GM18511 (cell line): ENCODE data around the gene ENTHD1.
"Not testable (repeated sequence)": the region's sequence is repeated elsewhere in the genome, so short reads cannot be mapped to it uniquely, and the experiment has no call there.

Experiments
- ATAC-seq: cut with Tn5 transposase; IDR thresholded peaks from one replicate; pipeline ENCODE4 v1.9.1; 2021; ENCODE audit warnings: mild to moderate bottlenecking, moderate library complexity; ENCODE audit not compliant: unreplicated experiment

Gene ENTHD1

DNA sequence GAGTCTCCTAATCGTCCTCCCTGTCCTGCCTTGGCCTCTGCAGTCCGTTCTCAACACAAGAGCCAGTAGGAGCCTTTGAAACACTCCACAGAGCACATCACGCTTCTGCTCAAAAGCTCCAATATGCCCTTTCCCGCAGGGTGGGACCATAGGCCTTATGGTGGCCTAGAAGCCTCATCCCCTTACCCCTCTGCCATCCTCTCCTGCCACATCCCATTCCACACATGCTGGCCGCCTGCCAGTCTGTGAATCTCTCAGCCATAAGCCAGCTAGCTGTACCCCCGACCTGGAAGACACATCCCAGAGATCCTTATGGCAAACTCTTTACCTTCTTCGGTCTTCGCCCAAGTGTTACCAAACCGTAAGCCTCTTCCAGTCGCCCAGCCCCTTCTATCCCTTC is 157.8 kb downstream of the ENTHD1 start:
- ATAC-seq: no peak

DNA sequence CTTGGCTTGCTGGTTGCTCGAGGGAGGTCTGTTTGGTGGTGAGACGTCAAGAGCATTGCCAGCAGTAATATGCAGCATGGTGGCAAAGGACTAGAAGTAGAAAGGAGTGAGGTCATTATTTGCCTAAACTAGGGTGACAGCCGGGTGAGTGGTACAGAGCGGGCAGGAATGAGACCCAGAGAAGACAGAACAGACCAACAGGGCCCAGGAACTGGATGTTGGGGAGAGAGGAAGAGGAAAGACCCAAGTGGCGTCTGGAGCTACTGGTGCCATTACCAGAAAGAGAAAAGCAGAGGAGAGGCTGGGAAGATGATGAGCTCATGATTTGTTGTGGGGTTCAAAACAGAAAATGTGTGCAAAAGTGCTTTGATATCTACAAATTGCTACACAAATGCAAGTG is 158.7 kb downstream of the ENTHD1 start:
- ATAC-seq: no peak

DNA sequence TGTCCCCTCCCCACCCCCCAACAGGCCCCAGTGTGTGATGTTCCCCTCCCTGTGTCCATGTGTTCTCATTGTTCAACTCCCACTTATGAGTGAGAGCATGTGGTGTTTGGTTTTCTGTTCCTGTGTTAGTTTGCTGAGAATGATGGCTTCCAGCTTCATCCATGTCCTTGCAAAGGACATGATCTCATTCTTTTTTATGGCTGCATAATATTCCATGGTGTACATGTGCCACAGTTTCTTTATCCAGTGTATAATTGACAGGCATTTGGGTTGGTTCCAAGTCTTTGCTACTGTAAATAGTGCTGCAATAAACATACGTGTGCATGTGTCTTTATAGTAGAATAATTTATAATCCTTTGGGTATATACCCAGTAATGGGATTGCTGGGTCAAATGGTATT is 159.5 kb downstream of the ENTHD1 start:
- not testable (repeated sequence) for ATAC-seq

DNA sequence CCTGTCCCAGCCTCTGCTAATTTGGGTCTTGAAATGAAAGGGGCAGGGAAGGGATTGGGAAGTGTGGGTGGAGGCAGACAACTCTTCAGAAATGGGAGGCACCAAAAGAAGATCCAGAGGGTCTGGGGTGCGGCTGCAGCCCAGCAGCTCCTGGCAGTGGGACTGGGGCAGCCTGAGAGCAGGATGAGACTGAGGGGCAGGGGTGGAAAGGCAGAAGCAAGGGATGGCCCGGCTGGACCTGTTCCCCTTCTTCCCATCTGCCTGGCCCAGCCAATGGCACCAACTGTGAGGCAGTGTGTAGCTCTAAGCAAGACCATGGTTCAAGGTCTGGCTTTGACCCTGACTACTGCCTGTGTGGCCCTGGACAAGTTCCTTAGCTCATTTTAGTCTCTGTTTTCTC is 160.4 kb downstream of the ENTHD1 start:
- no peak for ATAC-seq

DNA sequence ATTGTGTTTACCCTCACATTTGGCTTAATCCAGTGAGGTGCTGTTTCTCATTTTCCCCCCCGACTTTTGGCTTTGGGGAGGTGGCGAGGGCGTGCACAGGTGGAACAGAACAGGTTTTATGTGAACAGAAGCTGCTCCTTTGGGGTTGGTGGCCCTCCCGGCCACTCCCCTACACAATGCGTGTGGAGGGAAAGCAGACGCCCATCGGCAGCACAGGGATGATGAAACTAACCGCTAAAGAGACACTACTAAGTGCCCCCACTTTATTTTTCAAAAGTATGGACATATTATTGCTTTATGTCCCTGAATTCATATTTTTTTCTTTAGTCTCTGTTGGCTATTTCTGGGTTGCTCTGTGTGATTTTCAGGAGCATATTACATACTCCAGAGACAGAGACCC is 160.9 kb downstream of the ENTHD1 start:
- no peak for ATAC-seq

DNA sequence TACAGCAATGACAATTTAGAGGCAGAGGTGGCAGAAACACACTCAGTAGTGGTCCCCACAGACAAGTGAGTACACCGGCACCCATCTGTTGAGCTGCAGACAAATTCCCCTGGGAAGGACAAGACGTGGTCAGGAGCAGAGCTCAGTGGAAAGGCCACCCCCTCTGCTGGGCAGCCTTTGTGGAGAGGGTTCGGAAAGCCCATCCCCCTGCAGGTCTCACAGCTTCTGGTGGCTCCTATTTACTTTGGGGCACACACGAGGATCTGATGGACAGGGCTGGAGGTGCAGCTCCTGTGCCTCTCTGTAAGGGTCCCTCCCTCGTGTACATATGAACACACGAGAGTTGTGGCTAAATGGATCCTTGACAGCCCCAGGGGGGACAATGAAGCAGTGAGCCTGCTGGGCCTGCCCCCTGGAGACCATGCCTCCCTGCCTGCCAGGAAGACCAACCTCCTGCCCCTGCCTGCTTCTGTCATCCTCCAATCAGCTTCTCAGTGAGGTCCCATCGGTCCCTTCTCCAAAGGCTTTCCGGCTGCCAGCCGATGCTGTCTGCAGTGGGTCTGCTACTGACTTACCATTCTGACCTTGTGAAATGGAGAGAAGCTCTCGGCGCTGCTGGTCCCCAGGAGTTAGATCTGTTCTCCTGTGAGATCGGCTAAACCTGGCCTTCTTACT is 161.5 kb downstream of the ENTHD1 start:
- no peak for ATAC-seq

DNA sequence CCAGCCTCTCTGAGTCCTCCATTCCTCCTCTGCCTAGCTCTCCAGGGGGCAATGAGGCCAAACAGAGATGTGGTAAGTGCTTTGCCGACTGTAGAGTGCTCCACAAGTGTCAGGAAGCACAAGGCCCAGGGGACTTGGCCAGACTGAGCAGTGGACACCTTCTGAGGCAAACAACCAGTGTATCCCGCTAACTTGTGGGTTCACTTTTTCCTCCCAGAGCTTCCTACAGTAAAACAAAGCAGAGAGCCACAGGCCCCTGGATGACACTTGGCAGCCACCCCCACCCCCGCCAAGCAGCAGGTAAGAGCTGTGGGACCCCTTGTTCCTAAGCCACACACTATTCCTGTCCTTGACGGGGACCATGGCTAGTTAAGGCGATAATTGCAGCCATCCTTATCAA is 162.1 kb downstream of the ENTHD1 start:
- no peak for ATAC-seq

DNA sequence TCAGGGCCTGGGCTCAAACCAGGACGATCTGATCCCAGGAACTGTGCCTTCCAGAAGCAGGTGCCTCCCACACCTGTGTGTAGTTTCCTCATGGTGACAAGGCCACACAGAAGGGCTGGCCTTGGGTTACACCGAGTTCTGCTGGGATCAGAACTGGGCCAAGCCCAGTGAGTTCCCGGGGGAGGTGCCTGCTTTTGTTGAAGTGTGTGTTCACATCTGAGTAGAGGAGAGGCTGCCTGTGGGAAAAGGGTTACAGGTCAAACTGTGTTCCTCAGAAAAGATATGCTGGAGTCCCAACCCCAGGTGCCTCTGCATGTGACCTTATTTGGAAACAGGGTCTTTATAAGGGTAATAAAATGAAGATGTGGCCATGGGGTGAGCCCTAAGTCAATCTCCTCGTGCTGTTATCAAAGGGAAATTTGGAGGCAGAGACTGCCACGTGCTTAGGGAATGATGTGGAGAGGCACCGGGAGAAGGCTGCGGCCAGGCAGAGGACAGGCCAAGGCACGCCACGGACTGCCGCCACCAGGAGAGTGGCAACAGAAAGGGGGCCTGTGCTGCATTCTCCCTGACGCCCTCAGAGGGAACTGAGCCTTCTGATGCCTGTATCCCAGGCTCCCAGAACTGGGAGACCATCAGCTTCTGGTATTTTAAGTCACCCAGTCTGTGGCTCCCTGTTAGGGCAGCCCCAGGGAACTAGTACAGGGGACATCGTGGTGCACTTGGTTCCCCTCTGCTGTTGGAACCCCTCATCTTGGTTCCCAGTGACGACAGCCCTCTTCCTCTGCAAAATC is 164.2 kb downstream of the ENTHD1 start:
- no peak for ATAC-seq

DNA sequence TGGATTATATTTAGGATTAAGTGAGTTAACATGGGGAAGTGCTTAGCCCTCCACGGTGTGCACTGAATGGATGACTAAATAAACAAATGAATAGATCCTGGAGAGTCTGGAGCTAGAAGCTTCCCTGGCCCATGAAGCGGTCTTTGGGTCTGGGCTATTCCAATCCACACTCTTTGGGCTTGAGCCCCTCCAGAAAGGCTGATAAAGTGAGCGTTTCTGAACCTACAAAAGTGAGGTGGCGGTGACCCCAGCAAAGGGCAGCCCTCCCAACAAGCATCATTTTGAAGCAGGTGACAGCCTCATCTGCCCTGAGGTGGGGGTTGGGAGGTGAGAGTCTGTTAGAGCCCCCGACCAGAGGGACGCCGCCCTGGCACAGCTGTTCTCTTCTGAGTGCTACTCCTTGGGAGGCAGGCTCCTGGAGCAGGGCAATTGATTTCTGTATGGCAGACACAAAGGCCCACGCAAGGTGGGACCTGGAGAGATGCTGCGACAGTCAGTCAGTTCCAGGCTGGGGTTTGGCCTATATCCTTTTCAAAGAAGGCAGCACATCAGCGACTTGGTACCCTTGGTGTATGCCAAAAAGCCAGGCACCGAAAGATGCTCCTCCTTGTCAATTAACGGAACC is 165.2 kb downstream of the ENTHD1 start:
- no peak for ATAC-seq

DNA sequence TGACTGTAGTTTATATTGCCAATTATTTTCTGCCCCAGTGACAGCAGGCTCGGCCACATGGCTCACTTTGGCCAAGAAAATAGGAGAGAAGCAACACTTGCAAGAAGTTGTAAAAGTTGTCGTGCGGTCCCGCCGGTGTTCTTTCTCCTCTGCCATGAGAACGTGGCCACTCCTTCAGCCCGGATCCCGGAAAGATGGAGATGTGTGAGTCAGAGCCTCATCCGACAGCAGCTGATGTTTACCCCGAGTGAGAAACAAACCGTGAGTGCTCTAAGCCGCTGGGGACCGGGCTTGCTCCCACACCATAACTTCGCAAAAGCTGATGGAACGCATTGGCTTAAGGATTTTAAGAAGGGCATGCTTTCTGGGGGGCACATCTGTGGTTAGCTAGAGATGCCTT is 166.0 kb downstream of the ENTHD1 start:
- no peak for ATAC-seq

DNA sequence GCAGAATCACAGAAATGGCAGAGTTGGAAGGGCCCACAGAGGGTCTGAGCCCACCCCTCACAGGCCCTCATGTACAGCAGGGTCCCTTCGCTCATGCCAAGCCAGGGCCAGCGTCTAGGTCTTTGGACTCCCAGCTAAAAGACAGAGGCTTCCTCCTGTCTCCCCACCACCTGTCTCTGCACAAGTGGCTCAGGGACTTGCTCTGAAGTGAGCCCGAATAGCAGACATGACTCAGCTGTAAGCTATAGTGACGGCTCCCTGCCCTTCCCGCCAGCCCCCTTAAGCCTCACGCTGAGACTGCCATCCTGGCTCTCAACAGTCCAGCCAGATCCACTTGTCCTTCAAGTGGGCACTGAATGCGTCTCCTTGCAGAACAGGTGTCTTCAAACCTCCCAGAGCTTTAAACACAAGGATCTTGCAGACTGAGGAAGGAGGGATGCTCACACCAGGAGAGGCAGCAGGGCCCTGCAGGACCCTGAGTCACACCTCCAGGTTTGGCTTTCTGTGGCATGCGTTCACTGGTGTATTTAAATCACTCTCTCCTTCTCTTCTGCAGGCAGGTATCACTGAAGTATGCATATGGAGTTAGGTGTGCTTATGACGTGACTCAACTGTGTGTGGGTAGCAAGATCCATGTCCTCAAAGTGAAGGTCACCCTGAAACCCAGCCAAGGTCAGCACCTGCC is 168.1 kb downstream of the ENTHD1 start:
- no peak for ATAC-seq

DNA sequence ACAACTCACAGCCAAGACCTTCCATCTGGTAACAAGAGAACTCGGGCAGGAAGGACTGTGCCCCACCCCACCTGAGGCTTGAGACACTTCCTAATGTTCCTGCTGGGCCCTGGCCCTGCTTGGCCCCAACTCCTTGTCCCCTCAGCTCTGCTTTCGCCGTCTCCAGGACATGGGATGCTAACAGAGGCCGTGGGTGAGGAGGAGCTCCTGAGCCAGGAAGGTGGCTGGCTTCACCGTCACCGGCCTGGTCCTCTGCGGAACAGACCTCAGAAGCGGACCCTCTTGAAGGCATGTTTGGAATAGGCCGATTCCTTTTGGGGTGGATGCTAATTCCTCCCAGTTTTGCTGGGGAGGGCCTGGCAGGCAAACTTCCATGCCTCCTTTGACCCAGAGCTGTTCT is 168.7 kb downstream of the ENTHD1 start:
- ATAC-seq: no peak

DNA sequence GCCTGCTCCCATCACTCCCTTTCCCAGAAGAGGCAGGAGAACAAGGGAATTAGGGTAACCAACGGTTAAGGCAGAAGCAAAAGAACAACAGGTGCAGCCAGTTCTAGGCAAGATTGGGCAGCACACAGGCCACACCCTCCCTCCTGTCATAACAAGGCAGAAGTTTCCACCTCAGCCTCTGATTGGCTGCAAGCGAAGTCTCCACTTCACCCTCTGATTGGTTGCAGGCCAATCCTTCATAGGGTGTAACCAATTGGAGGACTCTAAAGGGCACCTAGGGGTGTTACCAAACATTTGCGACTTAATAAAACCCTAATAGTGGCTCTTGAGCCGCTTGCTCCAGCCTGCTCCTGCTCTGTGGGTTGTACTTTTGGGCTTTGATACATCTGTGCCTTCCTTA is 169.2 kb downstream of the ENTHD1 start:
- no peak for ATAC-seq

DNA sequence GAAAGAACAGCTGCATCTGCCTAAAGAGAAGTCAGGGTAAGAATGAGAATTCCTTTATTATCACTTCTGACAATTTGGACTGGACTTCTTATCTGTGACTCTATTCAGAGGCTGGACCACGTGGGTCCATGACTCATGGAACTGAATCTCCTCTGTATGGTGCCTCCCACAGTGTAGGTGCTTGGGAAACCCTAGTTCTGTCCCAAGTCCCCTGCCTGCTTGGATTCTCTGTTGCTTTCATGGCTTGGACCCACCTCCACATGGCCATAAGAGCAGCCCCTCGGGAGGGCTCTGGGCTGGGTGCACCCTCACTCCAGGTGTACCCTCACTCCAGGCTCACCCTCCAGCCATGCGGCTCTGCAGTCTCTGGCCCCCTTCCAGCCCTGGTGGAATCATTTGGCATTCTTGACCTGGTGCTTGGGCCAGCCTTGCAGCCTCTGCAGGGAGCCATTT is 169.6 kb downstream of the ENTHD1 start:
- no peak for ATAC-seq

DNA sequence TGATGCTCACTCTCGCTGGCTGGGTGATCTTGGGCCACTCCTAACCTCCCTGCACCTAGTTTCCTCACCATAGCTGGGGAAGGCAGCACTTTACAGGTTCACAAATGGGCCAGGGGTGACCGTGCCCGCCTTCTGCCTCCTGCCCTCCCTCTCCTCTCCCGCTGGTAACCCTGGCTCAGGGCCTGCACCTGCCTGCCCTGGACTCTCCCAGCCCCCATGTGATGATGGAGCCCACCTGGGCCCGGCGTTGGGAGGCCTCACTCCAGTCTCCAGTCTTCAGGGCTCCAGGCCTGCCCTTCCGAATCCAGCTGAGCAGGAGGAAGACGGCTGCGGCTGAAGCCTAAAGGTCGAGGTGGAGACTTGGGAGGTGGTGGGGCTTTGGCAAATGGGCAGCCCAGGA is 170.1 kb downstream of the ENTHD1 start:
- no peak for ATAC-seq

DNA sequence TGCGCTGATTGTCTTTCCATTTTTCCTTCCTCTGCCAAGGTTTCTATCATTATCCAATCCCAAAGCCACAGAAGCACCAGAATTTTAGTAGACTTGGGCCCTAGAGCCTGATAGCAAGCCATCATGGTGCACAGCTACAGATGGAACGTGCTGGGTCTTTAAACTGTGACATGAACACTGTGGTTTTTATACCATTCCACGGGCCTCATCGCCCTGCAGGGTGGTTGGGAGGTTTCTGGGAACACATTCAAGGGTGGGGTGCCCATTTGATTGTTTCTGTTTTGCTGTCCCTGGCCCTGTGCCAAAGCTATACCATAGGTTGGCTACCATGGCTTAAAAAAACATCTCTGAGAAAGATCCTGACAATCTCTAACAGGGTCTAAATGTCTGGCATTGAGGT is 171.1 kb downstream of the ENTHD1 start:
- no peak for ATAC-seq

DNA sequence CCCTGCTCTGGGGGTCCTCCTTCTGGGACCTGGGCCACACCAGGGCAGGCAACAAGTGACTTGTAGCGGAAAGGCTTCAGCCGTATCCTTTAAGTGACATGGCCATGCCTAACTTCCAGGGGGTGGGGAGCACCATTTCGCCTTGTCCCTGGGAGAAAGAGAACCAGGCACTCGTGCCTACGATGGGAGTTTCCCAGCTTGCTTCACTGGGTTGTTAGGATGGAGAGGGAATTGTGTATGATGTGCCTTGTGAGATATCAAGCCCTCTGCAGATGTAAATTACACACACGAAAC is 171.6 kb downstream of the ENTHD1 start:
- ATAC-seq: no peak

DNA sequence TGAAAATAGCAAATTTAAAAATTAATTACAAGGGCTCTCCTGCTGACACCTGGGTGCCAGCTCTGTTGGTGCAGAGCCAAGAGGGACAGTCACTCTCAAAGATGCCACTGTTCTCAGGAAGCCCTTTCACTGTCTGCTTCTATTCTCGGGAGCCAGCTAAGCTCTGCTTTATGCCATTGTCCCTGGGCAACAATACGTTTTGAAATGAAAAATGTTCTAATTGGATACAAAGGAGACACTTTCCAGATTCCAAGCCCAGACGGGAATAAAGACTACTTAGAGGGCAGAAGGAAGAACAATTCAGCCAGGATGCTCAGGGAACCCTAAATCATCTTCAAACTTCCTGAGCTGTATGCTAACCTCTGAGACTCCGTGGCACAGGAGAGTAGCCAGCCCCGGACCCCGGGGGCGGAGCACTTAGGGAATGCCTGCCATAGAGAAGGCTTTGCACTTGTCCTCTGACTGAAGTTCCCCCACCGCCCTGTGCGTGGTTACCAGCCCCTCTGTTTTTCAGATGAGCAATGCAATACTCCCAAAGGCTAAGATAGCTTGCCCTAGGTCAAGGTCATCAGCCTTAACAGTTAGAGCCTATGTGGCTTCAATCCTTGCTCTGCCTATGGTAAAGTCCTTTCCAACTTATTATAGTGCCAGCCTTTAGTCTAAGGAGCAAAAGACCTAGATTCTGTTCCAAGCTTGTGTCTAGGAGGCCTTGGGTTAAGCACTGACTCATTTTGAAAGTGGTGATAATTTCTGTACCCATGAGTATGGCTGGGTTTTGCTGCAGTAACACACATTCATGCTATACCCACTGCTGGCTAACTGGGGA is 172.1 kb downstream of the ENTHD1 start:
- no peak for ATAC-seq

DNA sequence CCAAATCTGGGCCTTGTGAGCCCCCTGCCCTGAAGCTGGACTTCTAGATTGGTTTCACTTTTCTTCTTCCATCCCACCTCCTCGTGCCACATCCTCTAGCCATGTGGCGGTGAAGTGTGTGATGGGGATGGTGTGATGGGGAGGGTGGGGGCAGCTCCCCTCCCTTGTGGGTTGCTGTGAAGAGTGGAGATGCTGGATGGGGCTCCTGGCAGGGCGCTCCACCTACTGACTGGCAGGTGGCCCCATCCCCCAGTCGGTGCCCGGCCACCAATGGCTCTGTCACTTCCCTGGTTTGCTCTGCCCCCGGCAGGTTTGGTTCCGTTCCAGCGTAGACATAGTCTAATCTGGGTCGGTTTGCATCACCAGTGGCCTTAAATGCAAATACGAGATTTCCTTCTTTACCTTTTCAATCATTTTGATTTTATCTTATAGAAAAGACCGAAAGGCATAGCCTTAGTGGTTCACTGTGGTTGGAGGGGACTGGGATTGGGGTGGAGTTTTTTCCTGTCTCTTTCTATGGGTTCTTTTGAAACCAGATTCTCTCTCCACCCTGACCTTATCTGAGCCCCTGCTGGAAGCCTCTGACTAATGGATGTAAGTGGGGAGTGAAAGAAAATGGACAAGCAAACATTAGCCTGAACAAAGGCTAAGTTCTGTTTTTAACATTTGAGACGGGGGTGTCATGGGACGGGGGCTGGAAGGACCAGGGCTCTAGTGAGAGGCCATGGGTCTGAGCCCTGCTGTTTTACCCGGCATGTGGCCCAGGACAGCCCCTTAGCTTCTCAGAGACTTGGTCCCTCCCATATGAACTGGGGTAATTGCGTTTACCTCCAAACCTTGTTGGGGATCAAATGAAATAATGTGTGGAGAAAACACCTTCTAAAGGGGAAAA is 173.8 kb downstream of the ENTHD1 start:
- no peak for ATAC-seq

DNA sequence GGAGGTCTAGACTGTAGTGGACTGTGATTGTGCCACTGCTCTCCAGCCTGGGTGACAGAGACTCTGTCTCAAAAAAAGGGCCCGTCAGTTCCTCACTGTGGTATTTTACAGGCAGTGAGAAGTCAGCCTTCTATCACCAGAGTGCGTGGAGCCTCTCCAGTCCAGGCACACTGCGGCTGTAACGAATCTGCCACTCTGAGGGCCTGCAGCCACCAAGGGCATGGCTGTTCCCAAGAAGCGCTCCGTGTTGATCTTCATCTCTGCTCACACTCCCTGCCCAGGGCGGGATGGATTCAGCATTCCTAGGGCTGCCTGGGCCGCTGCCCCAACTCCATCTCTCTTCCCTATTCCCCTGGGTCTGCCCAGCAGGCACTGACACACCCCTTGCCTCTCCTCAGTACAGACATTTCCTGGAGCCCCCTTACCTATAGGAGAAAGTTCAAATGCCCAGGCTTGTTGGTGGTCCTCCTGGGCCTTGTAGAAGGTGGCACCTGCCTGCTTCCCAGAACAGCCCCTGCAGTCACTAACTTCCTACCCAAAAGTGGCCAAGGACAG is 174.6 kb downstream of the ENTHD1 start:
- ATAC-seq: no peak
